Hypothalamus (tissue), 51 donors: ENCODE data around the gene KDM4B.
"Not testable (repeated sequence)": the region's sequence is repeated elsewhere in the genome, so short reads cannot be mapped to it uniquely, and the experiment has no call there.

Experiments used
- DNase-seq, 51 donors: peaks; one replicate each; lab custom pipeline; 2025; lab: John Stamatoyannopoulos, UW

KDM4B gene

DNA sequence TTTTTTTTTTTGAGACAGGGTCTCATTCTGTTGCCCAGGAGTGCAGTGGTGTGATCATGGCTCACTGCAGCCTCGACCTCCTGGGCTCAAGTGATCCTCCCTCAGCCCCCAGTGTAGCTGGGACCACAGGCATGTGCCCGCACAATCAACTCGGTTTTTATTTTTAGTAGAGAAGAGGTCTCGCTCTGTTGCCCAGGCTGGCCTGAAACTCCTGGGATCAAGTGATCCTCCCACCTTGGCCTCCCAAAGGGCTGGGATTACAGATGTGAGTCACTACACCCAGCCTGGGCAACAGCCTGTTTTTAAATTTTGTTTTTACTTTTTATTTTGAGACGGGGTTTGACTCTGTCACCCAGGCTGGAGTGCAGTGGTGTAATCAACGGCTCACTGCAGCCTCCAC, 2.3 kb upstream of the KDM4B start:
- DNase-seq, result no peak

DNA sequence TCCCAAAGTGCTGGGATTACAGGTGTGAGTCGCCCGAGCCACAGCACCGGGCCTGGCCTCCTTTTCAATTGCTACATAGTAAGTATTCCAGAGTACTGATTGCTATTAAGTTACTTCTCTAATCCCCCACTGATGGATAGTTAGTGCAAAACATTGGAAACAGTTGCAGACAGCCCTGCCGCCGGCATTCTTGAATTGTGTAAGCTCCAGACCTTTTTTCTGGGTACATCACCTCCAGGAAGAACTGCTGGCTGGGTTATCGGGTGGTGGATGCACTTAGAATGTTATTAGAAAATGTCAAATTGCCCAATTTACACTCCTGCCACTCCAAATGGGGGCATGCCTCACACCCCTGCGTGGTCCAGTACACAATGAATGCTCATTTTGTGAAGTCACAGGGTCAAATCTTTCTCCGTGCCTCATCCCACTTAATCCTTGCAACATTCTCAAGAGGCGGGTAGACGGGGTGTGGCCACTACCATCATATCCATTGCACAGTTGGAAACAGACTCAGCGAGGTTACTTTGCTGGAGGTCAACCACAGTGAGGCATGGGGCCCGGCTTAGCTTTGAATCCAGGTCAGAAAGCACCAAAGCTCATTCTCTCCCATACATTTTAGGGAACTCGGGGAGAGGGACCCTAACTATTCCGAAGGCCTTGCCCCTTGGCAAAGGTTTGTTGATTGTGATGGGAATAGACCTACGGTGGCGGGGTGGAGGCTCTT, 1.0 kb upstream of the KDM4B start:
- no peak for DNase-seq

DNA sequence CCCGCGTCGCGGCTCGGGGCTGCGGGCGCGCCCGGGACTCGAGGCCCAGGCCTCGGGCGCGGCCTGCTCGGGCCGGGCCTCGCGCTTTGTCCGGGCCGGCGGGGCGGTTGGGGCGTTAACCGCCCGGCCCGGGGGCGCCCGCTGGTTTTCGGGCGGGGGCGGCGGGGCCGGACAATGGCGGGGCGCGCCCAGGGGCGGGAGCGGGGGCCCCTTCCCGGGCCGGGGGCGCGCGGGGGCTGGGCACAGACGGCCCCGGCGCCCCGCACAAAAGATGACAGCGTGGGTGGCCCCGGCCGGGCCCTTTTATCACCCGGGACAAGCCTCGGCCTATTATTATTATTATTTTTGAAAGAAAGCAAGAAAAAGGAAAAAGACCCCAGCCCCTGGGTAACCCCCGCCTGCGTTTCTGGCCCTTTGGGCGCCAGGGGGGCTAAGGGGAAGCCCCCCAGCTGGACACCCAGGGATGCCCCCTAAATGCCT, 419 bp downstream of the KDM4B start:
- no peak for DNase-seq

DNA sequence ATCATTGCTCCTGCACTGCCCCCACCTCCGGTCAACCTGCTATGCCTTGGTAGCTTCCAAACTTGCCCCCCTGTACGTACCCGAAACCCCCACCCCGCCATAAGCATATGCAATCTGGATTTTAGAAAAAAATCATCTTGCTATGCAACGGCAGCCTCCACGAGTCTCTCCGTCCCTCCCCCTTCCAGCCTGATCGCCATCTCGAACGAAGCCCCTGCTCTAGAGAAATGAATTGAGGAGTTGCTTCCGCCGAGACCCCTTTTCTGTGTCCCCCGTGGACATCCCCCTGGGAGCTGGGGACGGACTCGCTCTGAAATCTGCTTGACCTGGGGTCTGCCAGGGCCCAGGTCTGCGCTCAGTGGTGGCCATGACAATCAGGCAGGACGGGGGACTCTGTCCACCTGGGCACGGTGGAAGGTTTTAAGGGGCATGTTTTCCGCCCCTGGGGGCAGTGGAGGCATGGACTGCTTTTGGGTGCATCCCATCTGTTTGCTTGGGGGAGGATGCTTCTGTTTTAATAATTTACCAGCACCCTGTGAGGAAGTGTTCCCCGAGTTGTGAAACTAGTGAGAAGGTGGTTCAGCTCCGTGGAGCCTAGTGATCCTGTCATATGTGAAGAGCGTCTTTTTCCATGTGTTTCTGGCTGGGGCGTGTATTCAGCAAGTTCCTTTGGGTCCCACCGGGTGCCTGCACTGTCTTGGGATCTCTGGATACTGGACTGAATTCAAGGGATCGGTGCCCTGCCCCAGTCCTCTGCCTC, 1.0 kb downstream of the KDM4B start:
- peak in 3 of 51 donors; percentile 6 to 55 (median 31) for DNase-seq

DNA sequence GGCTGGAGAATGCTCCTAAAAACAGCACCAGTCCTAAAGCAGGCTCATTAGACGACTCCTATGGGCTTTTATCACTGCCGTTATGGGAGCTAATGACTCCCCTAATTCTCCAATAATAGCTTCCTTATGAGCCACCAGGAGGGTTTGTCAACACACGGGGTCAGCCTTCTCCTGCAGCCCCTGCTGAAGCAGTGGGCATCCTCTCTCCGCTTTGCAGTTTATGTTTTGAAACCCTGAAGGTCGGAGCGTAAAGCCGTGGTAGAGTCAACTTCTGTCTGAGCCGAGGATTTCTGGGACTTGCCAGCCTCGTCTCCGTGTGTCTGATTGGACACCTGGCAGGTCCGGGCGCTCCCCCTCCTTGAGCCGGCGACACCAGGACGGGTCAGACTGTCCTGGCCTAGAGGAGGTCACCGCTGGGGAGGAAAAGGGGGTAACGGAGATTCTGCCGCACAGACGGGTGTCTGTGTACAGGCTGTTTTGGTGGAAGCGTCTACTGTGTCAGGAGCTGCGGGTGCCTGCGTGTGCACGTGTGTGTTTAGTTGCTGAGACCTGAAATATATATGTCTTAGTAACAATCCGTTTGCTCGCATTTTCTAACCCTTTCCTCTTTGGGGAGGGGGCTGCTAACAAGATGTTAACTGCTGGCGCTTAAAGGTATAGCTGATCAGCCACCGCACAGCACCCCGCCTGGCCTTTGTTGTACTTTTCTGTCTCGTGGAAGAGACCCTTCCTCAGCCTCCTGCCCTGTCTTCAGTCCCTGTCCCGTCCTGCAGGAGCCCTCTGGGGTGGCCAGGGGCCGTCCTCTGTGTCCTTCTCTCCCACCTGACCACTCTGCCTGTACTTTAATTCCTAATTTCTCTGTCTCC, 1.9 kb downstream of the KDM4B start:
- peak in 3 of 51 donors; percentile 4 to 50 (median 4) for DNase-seq

DNA sequence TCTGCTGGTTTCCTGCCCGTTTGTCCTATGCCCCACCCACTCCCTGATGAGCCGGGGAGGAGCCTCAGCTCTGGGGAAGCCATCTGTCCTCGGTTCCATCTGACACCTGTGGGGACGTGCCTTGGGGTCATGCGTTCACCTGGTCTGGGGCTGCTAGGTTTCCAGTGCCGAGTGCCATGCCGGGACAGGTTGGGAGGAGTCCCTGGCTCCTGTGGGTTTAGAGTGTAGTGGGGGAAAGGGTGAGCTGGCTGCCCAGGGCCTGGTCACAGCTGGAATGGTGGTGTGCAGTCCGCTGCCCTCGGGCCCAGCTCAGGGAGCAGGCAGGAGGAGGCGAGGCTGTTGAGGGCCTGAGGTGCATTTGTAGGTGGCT, 2.5 kb downstream of the KDM4B start:
- DNase-seq, result no peak

DNA sequence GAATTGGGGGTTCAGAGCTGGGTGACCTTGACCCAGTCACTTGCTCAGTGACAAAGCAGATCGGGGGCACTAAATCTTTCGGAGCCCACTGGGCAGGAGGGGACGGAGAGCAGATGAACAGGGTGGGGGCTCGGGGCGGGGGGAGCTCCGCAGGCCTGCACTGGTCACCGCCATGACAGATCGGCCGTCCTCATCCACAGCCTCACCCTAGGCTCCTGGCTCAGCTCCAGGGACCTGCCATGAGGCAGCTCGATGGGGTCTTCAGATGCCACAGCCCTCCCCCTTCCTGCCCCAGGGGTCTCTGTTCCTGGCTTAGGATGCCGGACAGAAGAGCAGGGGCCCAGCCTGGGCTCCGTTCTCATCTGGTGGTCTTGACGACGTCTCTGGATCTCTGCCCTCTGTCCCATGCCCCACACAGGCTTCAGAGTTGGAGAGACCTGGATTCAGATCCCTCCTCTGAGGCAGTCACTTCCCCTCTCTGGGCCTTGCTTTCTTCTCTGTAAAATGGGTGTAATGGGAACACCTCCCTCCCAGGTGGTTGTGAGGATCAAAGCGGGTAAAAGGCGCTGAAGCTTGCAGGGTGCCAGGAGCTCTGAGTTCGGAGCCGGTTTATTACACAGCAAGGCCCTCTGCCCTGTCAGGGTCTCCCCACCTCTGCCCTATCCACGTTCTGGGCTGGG, 3.0 kb downstream of the KDM4B start:
- DNase-seq, result no peak

DNA sequence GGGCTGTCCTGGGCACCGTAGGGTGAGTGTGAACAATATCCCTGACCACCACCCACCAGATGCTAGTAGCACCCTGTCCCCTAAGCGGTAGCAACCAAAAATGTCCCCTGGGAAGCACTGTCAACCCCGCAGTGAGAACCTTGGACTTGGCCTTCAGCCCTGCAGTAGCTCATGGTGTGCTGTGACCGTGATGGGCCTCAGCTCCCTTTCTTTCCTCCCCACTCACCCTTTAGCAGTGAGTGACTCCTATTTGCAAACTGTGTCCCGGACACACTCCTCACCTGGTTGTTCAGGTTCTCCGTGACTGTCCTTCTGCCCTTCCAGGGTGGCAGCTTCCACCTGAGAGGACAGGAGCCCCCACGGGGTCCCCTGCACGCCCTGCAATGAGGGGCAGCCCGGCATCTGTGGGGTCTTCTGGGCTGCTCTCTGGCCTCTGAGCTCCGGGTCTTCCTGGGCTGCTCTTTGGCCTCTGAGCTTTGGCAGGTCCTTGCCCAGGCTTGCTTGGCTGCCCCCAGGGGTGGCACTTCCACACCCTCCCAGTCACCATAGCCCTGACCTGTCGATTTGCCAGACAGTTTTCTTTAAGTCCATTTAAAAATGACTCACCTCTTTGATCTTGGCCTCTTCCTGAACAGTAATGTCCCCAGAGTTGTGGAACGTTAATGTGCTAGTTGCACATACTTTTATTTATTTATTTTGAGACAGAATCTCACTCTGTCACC, 3.8 kb downstream of the KDM4B start:
- no peak for DNase-seq

DNA sequence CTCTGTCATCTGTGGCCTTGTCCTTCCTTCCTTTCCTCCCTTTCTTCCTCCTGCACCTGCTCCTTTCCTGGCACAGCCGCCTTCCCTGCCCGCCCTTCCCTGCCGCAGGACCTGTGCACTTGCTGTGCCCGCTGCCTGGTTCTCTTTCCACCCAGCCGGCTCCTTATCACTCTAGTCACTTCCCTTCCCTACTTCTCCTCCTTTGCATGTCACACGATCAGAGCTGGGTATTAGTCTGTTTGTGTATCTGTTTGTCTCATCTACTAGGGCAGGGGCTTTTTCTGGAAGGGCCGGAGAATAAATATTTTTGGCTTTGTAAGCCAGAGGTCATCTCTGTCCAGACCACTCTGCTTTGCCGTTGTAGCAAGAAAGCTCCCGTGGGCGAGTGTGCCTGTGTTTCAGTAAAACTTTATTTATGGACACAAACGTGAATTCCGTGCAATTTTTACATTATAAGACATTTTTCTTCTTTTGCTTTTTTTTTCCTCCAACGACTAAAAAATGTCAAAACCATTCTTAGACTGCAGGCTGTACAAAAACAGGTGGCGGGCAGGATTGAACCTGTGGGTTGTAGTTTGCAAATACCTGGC, 6.1 kb downstream of the KDM4B start:
- DNase-seq, result no peak

DNA sequence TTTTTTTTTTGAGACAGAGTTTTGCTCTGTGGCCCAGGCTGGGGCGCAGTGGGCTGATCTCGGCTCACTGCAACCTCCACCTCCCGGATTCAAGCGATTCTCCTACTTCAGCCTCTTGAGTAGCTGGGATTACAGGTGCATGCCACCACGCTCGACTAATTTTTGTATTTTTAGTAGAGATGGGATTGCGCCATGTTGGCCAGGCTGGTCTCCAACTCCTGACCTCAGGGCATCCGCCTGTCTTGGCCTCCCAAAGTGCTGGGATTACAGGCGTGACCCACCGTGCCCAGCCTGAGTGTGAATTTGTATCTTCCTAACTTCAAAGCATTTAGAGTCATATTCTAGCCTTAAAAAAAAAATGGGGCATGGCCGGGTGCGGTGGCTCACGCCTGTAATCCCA, 6.7 kb downstream of the KDM4B start:
- DNase-seq, result not testable (repeated sequence)

DNA sequence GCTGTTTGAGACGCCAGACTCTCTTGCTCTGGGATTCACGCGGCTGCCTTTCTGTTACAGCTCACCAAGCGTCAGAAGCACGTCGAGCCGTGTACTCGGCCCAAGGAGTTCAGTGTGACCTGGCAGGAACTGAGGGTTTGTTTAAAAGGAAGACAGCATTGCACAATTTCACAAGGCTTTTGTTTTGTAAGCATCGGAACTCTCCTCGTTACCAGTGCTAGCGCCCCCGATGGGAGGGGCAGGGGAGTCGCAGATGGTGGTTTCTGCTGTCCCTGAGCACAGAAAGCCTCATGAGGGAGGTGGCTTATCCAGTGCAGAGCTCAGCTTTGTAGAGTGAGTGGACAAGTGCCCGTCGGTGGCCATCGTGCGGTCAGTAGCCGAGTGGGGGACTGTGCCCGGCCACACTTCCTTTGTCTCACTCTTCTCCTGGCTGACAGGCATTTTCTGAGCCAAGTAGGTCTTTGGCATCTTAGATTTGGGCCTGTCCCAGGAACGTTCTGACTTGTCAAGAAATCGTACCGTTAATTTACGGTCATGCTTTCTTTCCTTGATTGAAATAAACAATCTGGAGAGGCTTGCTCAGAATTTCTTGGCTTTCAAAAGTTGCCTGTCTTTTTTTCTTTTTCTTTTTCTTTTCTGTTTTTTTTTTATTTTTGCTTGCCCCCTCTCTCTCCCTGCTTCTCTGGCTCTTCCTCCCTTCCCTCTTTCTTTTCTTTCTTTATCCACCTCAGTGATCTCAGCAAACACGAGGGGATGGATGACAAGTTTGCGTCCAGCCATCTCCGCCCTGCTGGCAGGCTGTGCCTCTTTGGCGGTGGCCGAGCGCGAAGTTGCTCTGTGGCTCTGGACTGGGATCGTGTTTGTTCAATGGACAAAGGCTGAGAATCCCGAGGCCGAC, 7.7 kb downstream of the KDM4B start:
- peak in 44 of 51 donors; percentile 9 to 87 (median 56) for DNase-seq

DNA sequence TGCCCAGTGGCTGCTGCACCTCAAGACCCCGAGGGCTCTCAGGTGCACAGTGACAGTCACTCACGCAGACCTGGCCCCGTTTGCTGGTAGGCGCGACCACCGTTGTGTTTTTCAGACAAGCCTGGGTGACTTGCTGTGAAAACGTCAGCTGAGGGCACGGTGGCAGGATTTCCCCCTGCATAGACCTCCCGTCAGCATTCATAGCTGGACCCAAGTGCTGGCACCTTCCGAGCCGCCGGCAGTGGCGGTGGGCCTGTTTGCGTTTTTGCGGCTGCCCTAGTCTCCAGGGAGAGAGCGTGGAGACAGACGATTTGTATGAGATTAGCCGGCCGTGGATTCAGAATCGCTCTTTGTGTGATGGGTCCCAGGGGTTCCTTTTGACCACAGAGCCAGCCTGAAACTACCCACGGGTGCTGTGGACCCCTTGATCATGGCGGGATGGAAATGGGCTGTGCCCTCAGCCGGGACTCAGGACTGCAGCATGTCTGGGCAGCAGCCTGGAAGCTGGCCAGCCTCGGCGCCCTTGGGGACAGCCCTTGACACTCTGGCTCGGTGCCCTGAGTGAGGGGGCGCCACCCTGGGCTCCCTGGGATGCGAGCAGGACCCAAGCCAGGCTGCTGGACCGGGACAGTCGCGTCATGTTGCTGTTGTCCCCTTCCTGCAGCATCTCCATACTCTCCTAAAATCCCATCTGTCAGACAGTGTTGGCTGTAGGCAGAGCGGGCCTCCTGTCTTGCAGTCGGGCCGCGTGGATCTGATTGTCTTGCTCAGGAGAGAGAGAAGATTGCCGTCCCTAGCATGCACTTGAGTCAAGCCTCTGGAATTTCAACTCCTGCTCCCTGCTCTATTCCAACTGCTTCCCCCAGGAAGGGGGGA, 8.6 kb downstream of the KDM4B start:
- peak in 8 of 51 donors; percentile 15 to 48 (median 26) for DNase-seq

DNA sequence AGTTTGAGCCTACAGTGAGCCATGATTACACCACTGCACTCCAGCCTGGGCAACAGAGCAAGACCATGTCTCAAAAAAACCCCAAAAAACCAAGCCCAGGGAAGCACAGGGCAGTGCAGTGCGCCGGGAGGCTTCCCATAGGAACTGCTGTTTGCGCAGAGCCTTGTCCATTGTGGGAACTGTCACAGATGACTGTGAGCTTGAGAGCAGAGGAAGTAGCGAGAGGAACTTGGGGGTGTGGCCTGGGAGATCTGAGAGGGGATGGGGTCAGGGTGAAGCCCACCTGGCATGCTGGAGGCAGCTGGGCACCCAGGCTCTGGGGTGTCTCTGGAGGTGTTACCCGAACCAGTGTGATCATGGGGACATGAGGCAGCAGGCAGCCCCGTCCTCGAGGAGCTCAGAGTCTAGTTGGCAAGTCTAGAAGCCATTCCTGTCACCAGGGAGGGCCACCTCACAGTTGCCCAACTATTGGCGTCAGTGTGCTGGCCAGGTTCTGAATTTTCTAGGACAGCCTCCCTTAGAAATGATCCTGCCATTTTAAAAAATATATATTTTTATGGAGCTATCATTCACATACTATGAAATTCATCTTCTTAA, 10.4 kb downstream of the KDM4B start:
- DNase-seq, result no peak

DNA sequence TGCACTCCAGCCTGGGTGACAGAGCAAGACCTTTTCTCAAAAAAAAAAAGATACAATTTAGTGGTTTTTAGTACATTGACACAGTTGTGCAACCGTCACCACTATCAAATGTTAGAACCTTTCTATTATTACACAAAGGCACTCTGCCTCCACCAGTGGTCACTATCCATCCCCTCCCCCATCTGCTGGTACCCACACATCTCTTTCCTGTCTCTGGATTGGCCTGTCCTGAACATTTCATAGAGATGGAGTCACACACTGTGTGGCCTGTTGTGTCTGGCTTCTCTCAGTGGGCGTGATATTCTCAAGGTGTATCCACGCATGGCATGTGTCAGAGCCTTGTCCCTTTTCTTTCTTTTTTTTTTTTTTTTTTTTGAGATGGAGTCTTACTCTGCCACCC, 11.2 kb downstream of the KDM4B start:
- DNase-seq, result no peak

DNA sequence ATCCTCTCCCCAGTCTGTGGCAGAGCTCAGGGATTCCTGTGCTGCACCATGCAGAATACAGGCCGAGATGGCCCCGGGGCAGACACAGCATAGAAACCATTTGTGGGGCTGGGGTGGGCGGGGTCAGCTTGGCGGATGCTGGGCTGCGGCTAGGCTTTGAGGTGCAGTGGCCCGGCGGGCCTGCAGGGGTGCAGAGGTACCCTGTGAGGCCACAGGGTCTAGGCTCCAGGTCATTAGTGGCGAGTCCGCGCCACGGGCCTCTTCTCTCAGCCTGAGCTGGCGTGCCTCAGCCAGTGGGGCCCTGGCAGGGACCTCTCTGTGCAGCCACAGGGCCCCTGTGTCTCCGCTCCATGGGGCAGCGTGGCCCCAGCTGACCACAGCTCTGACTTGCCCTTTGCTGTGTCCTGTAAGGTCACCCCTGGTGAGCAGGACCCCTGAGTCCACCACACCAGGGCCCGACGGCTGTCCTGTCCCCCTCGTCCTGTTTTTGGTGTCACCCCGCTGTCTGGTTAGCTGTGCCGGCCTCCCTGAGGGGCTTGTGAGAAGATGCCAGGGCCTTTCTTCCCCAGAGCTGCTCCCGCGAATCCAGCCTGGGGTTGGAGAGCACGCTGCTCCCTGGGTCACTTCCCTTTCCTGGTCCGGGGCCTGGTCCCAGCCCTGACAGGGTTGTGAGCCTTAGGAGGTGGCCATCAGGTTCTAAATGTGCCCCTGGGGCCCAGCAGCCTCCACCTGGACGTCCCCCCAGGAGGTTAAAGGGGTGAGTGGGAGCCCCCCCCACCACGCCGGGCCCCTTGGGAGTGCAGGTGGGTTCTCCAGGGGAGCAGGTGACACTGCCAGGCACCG, 12.1 kb downstream of the KDM4B start:
- DNase-seq, result no peak

DNA sequence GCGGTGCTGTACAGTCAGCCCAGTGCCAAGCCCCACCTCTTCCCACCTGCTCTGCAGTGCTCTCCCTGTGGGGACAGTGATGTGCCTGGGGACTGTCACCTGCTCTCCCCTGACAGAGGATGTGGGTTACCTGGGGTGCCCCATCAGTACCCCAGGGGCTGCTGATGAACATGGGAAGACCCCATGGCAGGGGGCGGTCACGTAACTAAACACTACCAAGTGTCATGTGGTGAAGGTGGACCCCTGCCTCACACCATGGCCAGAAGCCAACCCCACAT, 12.7 kb downstream of the KDM4B start:
- no peak for DNase-seq
